ENCODE data around the gene PRR29.

- TF ChIP-seq, protein P1, sequence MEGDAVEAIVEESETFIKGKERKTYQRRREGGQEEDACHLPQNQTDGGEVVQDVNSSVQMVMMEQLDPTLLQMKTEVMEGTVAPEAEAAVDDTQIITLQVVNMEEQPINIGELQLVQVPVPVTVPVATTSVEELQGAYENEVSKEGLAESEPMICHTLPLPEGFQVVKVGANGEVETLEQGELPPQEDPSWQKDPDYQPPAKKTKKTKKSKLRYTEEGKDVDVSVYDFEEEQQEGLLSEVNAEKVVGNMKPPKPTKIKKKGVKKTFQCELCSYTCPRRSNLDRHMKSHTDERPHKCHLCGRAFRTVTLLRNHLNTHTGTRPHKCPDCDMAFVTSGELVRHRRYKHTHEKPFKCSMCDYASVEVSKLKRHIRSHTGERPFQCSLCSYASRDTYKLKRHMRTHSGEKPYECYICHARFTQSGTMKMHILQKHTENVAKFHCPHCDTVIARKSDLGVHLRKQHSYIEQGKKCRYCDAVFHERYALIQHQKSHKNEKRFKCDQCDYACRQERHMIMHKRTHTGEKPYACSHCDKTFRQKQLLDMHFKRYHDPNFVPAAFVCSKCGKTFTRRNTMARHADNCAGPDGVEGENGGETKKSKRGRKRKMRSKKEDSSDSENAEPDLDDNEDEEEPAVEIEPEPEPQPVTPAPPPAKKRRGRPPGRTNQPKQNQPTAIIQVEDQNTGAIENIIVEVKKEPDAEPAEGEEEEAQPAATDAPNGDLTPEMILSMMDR (IDR thresholded peaks at IDR 0.05): no peak
- no peak for TF ChIP-seq JUND (IDR thresholded peaks at IDR 0.05)
- no peak for TF ChIP-seq EZH2phosphoT487 (IDR thresholded peaks at IDR 0.05; ENCODE audit: borderline replicate concordance, low read depth)
- TF ChIP-seq TAF1 (IDR thresholded peaks at IDR 0.05; ENCODE audit: borderline replicate concordance, low read depth, low read length): no peak
- no peak for TF ChIP-seq POLR2AphosphoS5 (IDR thresholded peaks at IDR 0.05; ENCODE audit: low read depth, low read length)
- no peak for TF ChIP-seq EP300 (IDR thresholded peaks at IDR 0.05; ENCODE audit: borderline replicate concordance in 1 of 2, low read depth in 1 of 2, low read length in 1 of 2)
Observed at GRCh38 chr17:64039106-64039400, 40.9 kb downstream of the PRR29 start.

Data from SK-N-SH (cell line).